Neuronal stem cell (in vitro differentiated cells): Measurements from ENCODE around the gene PTPRE.

Source experiments
- DNase-seq: peaks from one replicate; pipeline ENCODE4 v3.0.0-alpha.2; 2013; ENCODE audit warnings: low spot score
- H2AFZ ChIP-seq: one replicate; pipeline ENCODE4 v1.6.1; 2013; ENCODE audit warnings: mild to moderate bottlenecking, low read length, inconsistent platforms
- H2AK5ac ChIP-seq: 2 replicates; pipeline ENCODE4 v1.6.1; 2013; ENCODE audit warnings: low read depth, mild to moderate bottlenecking, inconsistent platforms, low read length, moderate library complexity, mixed read lengths
- H2BK120ac ChIP-seq: 2 replicates; pipeline ENCODE4 v1.6.1; 2013; ENCODE audit warnings: low read depth, mild to moderate bottlenecking, inconsistent platforms, low read length, moderate library complexity, mixed read lengths
- H2BK12ac ChIP-seq: one replicate; pipeline ENCODE4 v1.6.1; 2013; ENCODE audit warnings: low read length, inconsistent platforms
- H2BK15ac ChIP-seq: 2 replicates; pipeline ENCODE4 v1.6.1; 2013; ENCODE audit warnings: mild to moderate bottlenecking, low read length, inconsistent platforms, mixed read lengths
- H2BK5ac ChIP-seq: one replicate; pipeline ENCODE4 v1.6.1; 2013; ENCODE audit warnings: inconsistent platforms, mild to moderate bottlenecking, low read length, moderate library complexity
- H3K14ac ChIP-seq: one replicate; pipeline ENCODE4 v1.6.1; 2013; ENCODE audit warnings: low read length, inconsistent platforms
- H3K18ac ChIP-seq: 2 replicates; pipeline ENCODE4 v1.6.1; 2013; ENCODE audit warnings: low read length, inconsistent platforms
- H3K23ac ChIP-seq: 2 replicates; pipeline ENCODE4 v1.6.1; 2013; ENCODE audit warnings: low read depth, mild to moderate bottlenecking, mixed read lengths, low read length, inconsistent platforms; ENCODE audit not compliant: poor library complexity
- H3K27ac ChIP-seq: replicated peaks from 3 replicates; pipeline ENCODE4 v1.5.1; 2013; ENCODE audit warnings: low read length, inconsistent platforms
- H3K27me3 ChIP-seq, 3 experiments: 2 replicates each; pipeline ENCODE4 v1.6.1; 2013; ENCODE audit warnings: low read length in 3 of 3, mild to moderate bottlenecking in 2 of 3, inconsistent platforms in 1 of 3, low read depth in 1 of 3, mixed read lengths in 1 of 3, moderate library complexity in 1 of 3; ENCODE audit not compliant: control insufficient read depth in 3 of 3, insufficient read depth in 3 of 3
- H3K36me3 ChIP-seq, 2 donors: replicated peaks in 1 of 2; 2 replicates each; pipeline ENCODE4 v1.6.1; 2013; ENCODE audit warnings: low read length in 2 of 2; ENCODE audit not compliant: control insufficient read depth in 2 of 2, insufficient read depth in 2 of 2
- H3K4ac ChIP-seq: 2 replicates; pipeline ENCODE4 v1.6.1; 2013; ENCODE audit warnings: inconsistent platforms, mild to moderate bottlenecking, low read length, moderate library complexity
- H3K4me1 ChIP-seq, 2 donors: 1 replicate in 1 of 2; 2 replicates in 1 of 2; pipeline ENCODE4 v1.6.1; 2013; ENCODE audit warnings: low read length in 2 of 2, low read depth in 1 of 2; ENCODE audit not compliant: control insufficient read depth in 2 of 2, insufficient read depth in 1 of 2
- H3K4me2 ChIP-seq: one replicate; pipeline ENCODE4 v1.6.1; 2013; ENCODE audit warnings: mild to moderate bottlenecking, low read length, inconsistent platforms; ENCODE audit not compliant: insufficient read depth, poor library complexity, severe bottlenecking
- H3K4me3 ChIP-seq, 2 donors: 2 replicates each; pipeline ENCODE4 v1.5.1; 2013; ENCODE audit warnings: low read length in 2 of 2, mild to moderate bottlenecking in 2 of 2, inconsistent platforms in 1 of 2, moderate library complexity in 1 of 2
- H3K79me1 ChIP-seq: one replicate; pipeline ENCODE4 v1.6.1; 2013; ENCODE audit warnings: low read depth, mild to moderate bottlenecking, inconsistent platforms, low read length, moderate library complexity
- H3K9ac ChIP-seq: one replicate; pipeline ENCODE4 v1.6.1; 2013; ENCODE audit warnings: mild to moderate bottlenecking, low read depth, low read length, inconsistent platforms; ENCODE audit not compliant: poor library complexity
- H3K9me3 ChIP-seq, 2 donors: replicated peaks in 1 of 2; 2 replicates each; pipeline versions ENCODE3 to v1.6.1; 2013; ENCODE audit warnings: low read length in 2 of 2, mild to moderate bottlenecking in 2 of 2, inconsistent platforms in 1 of 2, low read depth in 1 of 2, mixed read lengths in 1 of 2, moderate library complexity in 1 of 2; ENCODE audit not compliant: control insufficient read depth in 2 of 2, insufficient read depth in 1 of 2
- H4K8ac ChIP-seq: one replicate; pipeline ENCODE4 v1.6.1; 2013; ENCODE audit warnings: low read depth, mild to moderate bottlenecking, inconsistent platforms, low read length, moderate library complexity
- H4K91ac ChIP-seq: one replicate; pipeline ENCODE4 v1.6.1; 2013; ENCODE audit warnings: low read length, low read depth, mild to moderate bottlenecking, inconsistent platforms; ENCODE audit not compliant: poor library complexity
- WGBS, 2 donors: extraction: QIAGEN DNeasy Blood & Tissue Kit; methylation state at CpG; one replicate each; pipeline ENCODE4 v1.1.7; 2013; ENCODE audit warnings: missing lambda C conversion rate in 2 of 2, mixed read lengths in 1 of 2; ENCODE audit not compliant: insufficient read length in 2 of 2, insufficient replicate concordance in 1 of 2; ENCODE audit errors: extremely low coverage in 2 of 2; 5-methylcytosine and 5-hydroxymethylcytosine counted together

The PTPRE gene

DNA sequence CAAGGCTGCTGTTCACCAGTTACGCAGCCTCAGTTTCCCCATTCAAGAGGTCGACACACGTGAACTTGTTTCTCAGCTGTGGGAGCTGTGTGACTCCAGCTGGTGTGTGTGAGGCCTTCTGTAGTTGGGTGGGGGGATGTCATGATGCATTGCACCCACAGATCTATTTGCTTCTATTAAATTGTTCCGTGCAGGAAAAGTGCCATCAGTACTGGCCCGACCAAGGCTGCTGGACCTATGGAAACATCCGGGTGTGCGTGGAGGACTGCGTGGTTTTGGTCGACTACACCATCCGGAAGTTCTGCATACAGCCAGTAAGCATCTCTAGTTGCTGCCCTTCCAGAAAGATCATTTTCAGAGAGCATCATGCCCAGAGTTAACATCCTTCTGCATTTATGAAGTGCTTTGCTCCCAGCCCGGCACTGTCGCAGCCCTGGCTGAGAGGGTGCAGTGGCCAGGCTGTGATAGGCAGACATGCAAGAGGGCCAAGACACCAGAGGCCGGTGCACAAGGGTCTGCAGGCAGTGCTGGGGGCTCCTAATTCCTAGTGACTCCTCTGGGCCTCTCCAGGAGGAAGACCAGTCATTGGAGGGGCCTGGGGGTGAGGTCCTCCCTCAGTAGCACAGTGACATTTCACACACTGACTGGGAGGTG lies 159.1 kb downstream of the PTPRE start:
- no CpG with 5 or more reads among the region's 13 CpGs for WGBS, 2 donors
- DNase-seq: no peak
- no peak overlapping the region for H4K91ac ChIP-seq
- peaks cover 5% of the 10 kb centered on the region for H3K79me1 ChIP-seq
- H3K36me3 ChIP-seq: peaks cover 0 to 6% of the 10 kb centered on the region in 2 donors
- no peak overlapping the region for H2AFZ ChIP-seq
- no peak overlapping the region for H3K4me2 ChIP-seq
- peaks cover 0 to 6% (median 0%) of the 10 kb centered on the region in 3 experiments for H3K27me3 ChIP-seq
- H3K4ac ChIP-seq: no peak overlapping the region
- H3K14ac ChIP-seq: no peak overlapping the region
- no peak overlapping the region for H3K18ac ChIP-seq
- H2BK5ac ChIP-seq: no peak overlapping the region
- no peak overlapping the region for H3K27ac ChIP-seq
- no peak overlapping the region for H2BK12ac ChIP-seq
- H4K8ac ChIP-seq: no peak overlapping the region
- peaks cover 9 to 22% of the 10 kb centered on the region in 2 donors for H3K4me1 ChIP-seq
- H3K9ac ChIP-seq: no peak overlapping the region
- H2BK120ac ChIP-seq: no peak overlapping the region
- peaks cover 0 to 7% of the 10 kb centered on the region in 2 donors for H3K9me3 ChIP-seq
- no peak overlapping the region for H2BK15ac ChIP-seq
- no peak overlapping the region for H3K4me3 ChIP-seq
- H3K23ac ChIP-seq: no peak overlapping the region
- no peak overlapping the region for H2AK5ac ChIP-seq

DNA sequence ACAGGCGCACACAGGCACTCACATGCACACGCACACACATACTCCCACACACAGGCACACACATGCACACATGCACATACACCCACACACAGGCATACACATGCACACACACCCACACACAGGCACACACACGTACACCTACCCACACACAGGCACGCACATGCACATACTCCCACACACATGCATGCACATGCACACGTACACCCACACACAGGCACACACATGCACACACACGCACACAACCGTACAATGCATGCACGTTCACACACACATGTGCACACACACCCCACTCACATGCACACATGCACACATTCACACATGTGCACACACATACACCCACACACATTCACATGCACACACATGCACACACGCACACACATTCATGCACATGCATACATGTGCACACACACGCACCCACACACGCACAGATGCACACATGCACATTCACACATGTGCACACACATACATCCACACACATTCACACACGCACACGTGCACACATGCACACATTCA lies 160.0 kb downstream of the PTPRE start:
- no peak overlapping the region for H4K8ac ChIP-seq
- WGBS, 2 donors: no CpG with 5 or more reads among the region's 13 CpGs
- peak overlapping the region; percentile 86 for H3K23ac ChIP-seq
- peaks cover 9 to 22% of the 10 kb centered on the region in 2 donors for H3K4me1 ChIP-seq
- no peak for DNase-seq
- H2AFZ ChIP-seq: no peak overlapping the region
- peak overlapping the region; percentile 92 for H2BK12ac ChIP-seq
- H3K4me3 ChIP-seq: peak overlapping the region in 1 of 2 donors; percentile 28
- H3K27ac ChIP-seq: peak overlapping the region; percentile 12
- peak overlapping the region; percentile 22 for H4K91ac ChIP-seq
- H3K9ac ChIP-seq: peak overlapping the region; percentile 75
- peaks cover 5% of the 10 kb centered on the region for H3K79me1 ChIP-seq
- H3K14ac ChIP-seq: peak overlapping the region; percentile 97
- H3K36me3 ChIP-seq: peaks cover 0 to 6% of the 10 kb centered on the region in 2 donors
- peaks cover 0 to 7% of the 10 kb centered on the region in 2 donors for H3K9me3 ChIP-seq
- no peak overlapping the region for H2BK5ac ChIP-seq
- H2BK15ac ChIP-seq: peak overlapping the region; percentile 9
- no peak overlapping the region for H2BK120ac ChIP-seq
- H3K18ac ChIP-seq: peak overlapping the region; percentile 73
- H3K27me3 ChIP-seq: peaks cover 0 to 6% (median 3%) of the 10 kb centered on the region in 3 experiments
- H3K4ac ChIP-seq: peak overlapping the region; percentile 96
- H3K4me2 ChIP-seq: no peak overlapping the region
- no peak overlapping the region for H2AK5ac ChIP-seq

GRCh38 chr10:128067691-128068397 lies 160.9 kb downstream of the PTPRE start:
- H4K91ac ChIP-seq: no peak overlapping the region
- no peak overlapping the region for H3K18ac ChIP-seq
- H3K4me1 ChIP-seq: peaks cover 5 to 15% of the 10 kb centered on the region in 2 donors
- no peak overlapping the region for H3K4ac ChIP-seq
- no peak overlapping the region for H3K27ac ChIP-seq
- H3K9me3 ChIP-seq: peaks cover 0 to 7% of the 10 kb centered on the region in 2 donors
- H3K14ac ChIP-seq: no peak overlapping the region
- no peak overlapping the region for H3K4me3 ChIP-seq
- no peak overlapping the region for H4K8ac ChIP-seq
- peak overlapping the region; percentile 26 for H3K9ac ChIP-seq
- H3K27me3 ChIP-seq: peaks cover 0 to 6% (median 3%) of the 10 kb centered on the region in 3 experiments
- no peak overlapping the region for H3K4me2 ChIP-seq
- H2BK120ac ChIP-seq: no peak overlapping the region
- peak overlapping the region; percentile 69 for H2BK12ac ChIP-seq
- no peak overlapping the region for H2BK15ac ChIP-seq
- H2BK5ac ChIP-seq: no peak overlapping the region
- H3K36me3 ChIP-seq: peaks cover 0 to 6% of the 10 kb centered on the region in 2 donors
- no CpG with 5 or more reads among the region's 25 CpGs for WGBS, 2 donors
- peak overlapping the region; percentile 67 for H3K23ac ChIP-seq
- H2AK5ac ChIP-seq: peak overlapping the region; percentile 29
- DNase-seq: no peak
- H2AFZ ChIP-seq: no peak overlapping the region
- H3K79me1 ChIP-seq: peaks cover 5% of the 10 kb centered on the region
